ENCODE data around the gene ZNF628. TPM values are rescaled to one million over a fixed set of nuclear protein-coding genes. Genes with fewer than 3 reads are reported as not detected.
A peak's percentile ranks its signal among the peaks of the same experiment; 100 is the strongest.

ZNF628 gene
- total RNA-seq, 3 donors from 2014 or later: 2.1 to 4.4 (median 4.3) TPM

- TF ChIP-seq POLR2AphosphoS5 (IDR thresholded peaks at IDR 0.05) (no peak), CTCF (IDR thresholded peaks at IDR 0.05) (no peak), POLR2A (IDR thresholded peaks at IDR 0.05) (no peak)
- H3K9me3 ChIP-seq: no peaks in the 10 kb centered on the region
- H3K27me3 ChIP-seq: no peaks in the 10 kb centered on the region
- H3K4me3 ChIP-seq: no peak overlapping the region
- H3K36me3 ChIP-seq: no peaks in the 10 kb centered on the region
- peak overlapping the region; percentile 96 to 98 for H3K27ac ChIP-seq
- peaks cover 5 to 8% of the 10 kb centered on the region in 2 donors for H3K4me1 ChIP-seq
- intact Hi-C loops (cut with DNase I; ENCODE audit: low total_unique reads): loop anchor here (10.0 kb wide), 1 partner anchor 1490 kb away; no protein-coding TSS in a partner anchor
- no peak for DNase-seq (ENCODE audit: low spot score in 2 of 2)
These were observed 1.9 kb upstream of the ZNF628 start for GRCh38 chr19:55474269-55475265.

DNA sequence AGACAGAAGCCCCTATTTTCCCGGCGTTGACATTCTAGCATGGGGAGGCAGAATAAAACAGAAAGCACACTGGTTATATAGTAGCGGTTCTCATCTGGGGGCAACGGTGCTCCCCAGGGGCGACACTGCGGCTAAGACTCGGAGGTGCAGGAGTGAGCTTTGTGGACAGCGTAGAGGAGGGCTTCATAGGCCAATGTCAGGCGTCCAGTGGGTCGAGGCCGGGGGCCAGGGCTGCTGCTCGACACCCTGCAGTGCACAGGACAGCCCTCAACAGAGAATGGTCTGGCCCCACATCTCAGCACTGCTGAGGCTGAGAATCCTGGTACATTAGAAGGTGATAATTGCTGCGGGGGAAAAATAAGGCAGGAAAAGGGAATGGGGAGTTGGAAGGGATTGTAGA is 1.5 kb downstream of the ZNF628 start:
- no peaks in the 10 kb centered on the region for H3K27me3 ChIP-seq
- intact Hi-C loops (cut with DNase I; ENCODE audit: low total_unique reads): loop anchor here (10.0 kb wide), 1 partner anchor 1493 kb away; no protein-coding TSS in a partner anchor
- H3K9me3 ChIP-seq: no peaks in the 10 kb centered on the region
- DNase-seq (ENCODE audit: low spot score in 2 of 2): no peak
- H3K36me3 ChIP-seq: no peaks in the 10 kb centered on the region
- H3K4me3 ChIP-seq: peak overlapping the region in 1 of 3 donors; percentile 79
- no peak overlapping the region for H3K27ac ChIP-seq
- TF ChIP-seq CTCF (IDR thresholded peaks at IDR 0.05) (no peak), POLR2AphosphoS5 (IDR thresholded peaks at IDR 0.05) (no peak), POLR2A (IDR thresholded peaks at IDR 0.05) (no peak)
- H3K4me1 ChIP-seq: peaks cover 5 to 8% of the 10 kb centered on the region in 2 donors

- Histone ChIP-seq H3K4me1 (peaks cover 5 to 8% of the 10 kb centered on the region in 2 donors), H3K9me3 (no peaks in the 10 kb centered on the region), H3K27ac (no peak overlapping the region), H3K27me3 (no peaks in the 10 kb centered on the region), H3K36me3 (no peaks in the 10 kb centered on the region), H3K4me3 (no peak overlapping the region)
- intact Hi-C loops (cut with DNase I; ENCODE audit: low total_unique reads): loop anchor here (10.0 kb wide), 1 partner anchor 1494 kb away; no protein-coding TSS in a partner anchor
- DNase-seq (ENCODE audit: low spot score in 2 of 2): no peak
- TF ChIP-seq POLR2AphosphoS5 (IDR thresholded peaks at IDR 0.05) (no peak), POLR2A (IDR thresholded peaks at IDR 0.05) (no peak), CTCF (IDR thresholded peaks at IDR 0.05) (no peak)
These were observed 1.9 kb downstream of the ZNF628 start for GRCh38 chr19:55478364-55478763.

DNA sequence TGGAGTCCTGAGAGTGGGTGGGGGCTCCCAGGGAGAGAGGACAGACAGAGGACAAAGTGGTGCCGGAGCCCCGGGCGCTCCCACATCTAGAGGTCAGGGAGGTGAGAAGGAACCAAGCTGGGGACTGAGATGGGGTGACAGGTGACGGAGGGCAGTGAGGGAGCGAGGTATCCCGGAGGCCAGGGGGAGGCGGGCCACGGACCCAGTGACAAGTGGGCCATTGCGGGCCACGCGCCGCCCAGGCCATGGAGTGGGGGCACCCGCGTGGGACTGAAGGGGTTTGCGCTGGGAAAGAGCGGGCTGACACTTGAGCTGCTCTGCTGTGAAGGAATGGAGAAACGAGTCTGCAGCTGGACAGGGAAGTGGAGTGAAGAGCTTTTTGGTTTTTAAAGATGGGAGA is 2.6 kb downstream of the ZNF628 start:
- H3K4me1 ChIP-seq: peaks cover 5 to 8% of the 10 kb centered on the region in 2 donors
- TF ChIP-seq CTCF (IDR thresholded peaks at IDR 0.05): no peak
- no peak for TF ChIP-seq POLR2A (IDR thresholded peaks at IDR 0.05)
- no peak for TF ChIP-seq POLR2AphosphoS5 (IDR thresholded peaks at IDR 0.05)
- H3K4me3 ChIP-seq: no peak overlapping the region
- no peak for DNase-seq (ENCODE audit: low spot score in 2 of 2)
- intact Hi-C loops (cut with DNase I; ENCODE audit: low total_unique reads): loop anchor here (10.0 kb wide), 1 partner anchor 1494 kb away; no protein-coding TSS in a partner anchor
- H3K9me3 ChIP-seq: no peaks in the 10 kb centered on the region
- H3K27ac ChIP-seq: no peak overlapping the region
- H3K36me3 ChIP-seq: no peaks in the 10 kb centered on the region
- no peaks in the 10 kb centered on the region for H3K27me3 ChIP-seq
